ENCODE measurements around the gene KRTAP5-5. TPM values are rescaled to one million over a fixed set of nuclear protein-coding genes. Genes with fewer than 3 reads are reported as not detected.

The KRTAP5-5 gene
- total and polyA plus RNA-seq, 10 of the 15 experiments (the other 5 are each of a cell fraction or from before 2014, with no cell fraction given) = not detected

- H3K4me3 ChIP-seq = no peak overlapping the region
- no TSS peak for BruUV-seq (replicated peaks)
- CTCF ChIA-PET = no interaction called here
- no peaks in the 10 kb centered on the region; a peak in 1 of 4 replicates for H3K27me3 ChIP-seq (replicated peaks in 1 of 2; ENCODE audit: control insufficient read depth in 2 of 2, insufficient read depth in 2 of 2, low read length in 1 of 2)
- FAIRE-seq (no peak), DNase-seq (ENCODE audit: low read depth, low spot score) (no peak), ATAC-seq (no peak)
- intact Hi-C loops (cut with micrococcal nuclease; ENCODE audit: unreplicated experiment) = no loop called here
- no peaks in the 10 kb centered on the region for H3K4me1 ChIP-seq (ENCODE audit: control insufficient read depth, insufficient read depth, low read length)
- no peak overlapping the region for H2AFZ ChIP-seq (ENCODE audit: control insufficient read depth, low read depth, low read length)
- SMC1A ChIA-PET (ENCODE audit: uncharacterized antibody, unreplicated experiment) = no interaction called here
- H3K36me3 ChIP-seq (ENCODE audit: control insufficient read depth in 2 of 2, insufficient read depth in 2 of 2, low read length in 1 of 2) = no peaks in the 10 kb centered on the region
- no peaks in the 10 kb centered on the region for H3K79me2 ChIP-seq (ENCODE audit: control insufficient read depth, insufficient read depth, low read length)
- in situ Hi-C loops (cut with MboI) = no loop called here
- RAD21 ChIA-PET (ENCODE audit: unreplicated experiment) = no interaction called here
- H3K4me2 ChIP-seq (ENCODE audit: control insufficient read depth, insufficient read depth) = no peak overlapping the region
- WGBS (ENCODE audit: insufficient coverage, insufficient replicate concordance, low lambda C conversion rate, missing lambda C conversion rate) = 58% methylated on average over 15 of the region's 15 CpGs
- no peak overlapping the region for H3K9ac ChIP-seq (ENCODE audit: control insufficient read depth, insufficient read depth, low read length)
- POLR2A ChIA-PET = no interaction called here
- H3K27ac ChIP-seq (ENCODE audit: control insufficient read depth, insufficient read depth) = no peak overlapping the region
- TF ChIP-seq ZNF207 (IDR thresholded peaks at IDR 0.05; ENCODE audit: borderline replicate concordance) (no peak), GABPA (IDR thresholded peaks at IDR 0.05; ENCODE audit: low read depth) (no peak), ZBTB11 (CRISPR knock-in tag; IDR thresholded peaks at IDR 0.05) (no peak), CHD1 (IDR thresholded peaks at IDR 0.05; ENCODE audit: low read depth, low read length) (no peak), SIX5 (IDR thresholded peaks at IDR 0.05; ENCODE audit: low read depth, low read length, severe bottlenecking) (no peak), EP300 (IDR thresholded peaks at IDR 0.05; ENCODE audit: borderline replicate concordance in 1 of 2, control insufficient read depth in 1 of 2, low read depth in 2 of 2, low read length in 2 of 2) (no peak), ZNF274 (IDR thresholded peaks at IDR 0.05; ENCODE audit: insufficient read depth, insufficient read length) (no peak)
- no peaks in the 10 kb centered on the region for H3K9me3 ChIP-seq (replicated peaks; ENCODE audit: control insufficient read depth, insufficient read depth, low read length)
- H4K20me1 ChIP-seq (ENCODE audit: control insufficient read depth, insufficient read depth) = no peaks in the 10 kb centered on the region
Observed at GRCh38 chr11:1672613-1673350, 43.2 kb downstream of the KRTAP5-5 start.
